ENCODE results near the gene PTGDR. TPM values are rescaled to one million over a fixed set of nuclear protein-coding genes. Genes with fewer than 3 reads are reported as not detected.

Gene PTGDR
- polyA plus RNA-seq, 1 donor from 2014 or later: 0.10 TPM

Other genes starting within 250 kb of the PTGDR start
- 0.48 and 1.1 TPM in 2 replicates for gene NID2, start 198.6 kb upstream of the PTGDR start, polyA plus RNA-seq
- not detected in 2 replicates for gene PTGER2, start 46.6 kb downstream of the PTGDR start, polyA plus RNA-seq